HepG2 (cell line): ENCODE results near the gene PPP2R5D. TPM values are rescaled to one million over a fixed set of nuclear protein-coding genes. Genes with fewer than 3 reads are reported as not detected.

Source experiments
- CENPT ChIP-seq: sonication (generic); formaldehyde crosslinking; IDR thresholded peaks from 2 replicates; pipeline ENCODE4 v1.8.0; 2022; ENCODE audit warnings: low read depth, mild to moderate bottlenecking, moderate library complexity, missing genetic modification reagents
- GFI1 ChIP-seq: sonication (generic); formaldehyde crosslinking; IDR thresholded peaks from 2 replicates; pipeline ENCODE4 v1.5.0; 2020; ENCODE audit warnings: missing genetic modification reagents, mild to moderate bottlenecking, borderline replicate concordance
- HHEX ChIP-seq: IDR thresholded peaks from 2 replicates; pipeline ENCODE4 v1.6.1; 2016; ENCODE audit warnings: control low read depth
- HMG20B ChIP-seq: conservative IDR thresholded peaks from 2 replicates; pipeline ENCODE4 v1.6.1; 2016; ENCODE audit warnings: missing genetic modification reagents, missing compliant biosample characterization
- IRF2 ChIP-seq: IDR thresholded peaks from 2 replicates; pipeline ENCODE4 v1.6.1; 2018; ENCODE audit warnings: missing genetic modification reagents, missing compliant biosample characterization
- KMT2A ChIP-seq: sonication (generic); formaldehyde crosslinking; IDR thresholded peaks from 2 replicates; pipeline ENCODE4 v1.4.0; 2020; ENCODE audit warnings: missing genetic modification reagents
- LCORL ChIP-seq, 2 experiments: fragments of 450-650 bp in 1 of 2; sonication (generic) in 1 of 2; formaldehyde crosslinking in 1 of 2; IDR thresholded peaks; 2 replicates each; pipeline versions ENCODE4 v1.5.0 to v1.6.1; 2017 to 2020; ENCODE audit warnings: antibody characterized with exemption in 1 of 2, missing genetic modification reagents in 1 of 2
- MIER3 ChIP-seq: IDR thresholded peaks from 2 replicates; pipeline ENCODE4 v1.6.1; 2016; ENCODE audit warnings: missing compliant biosample characterization, borderline replicate concordance
- PAX8 ChIP-seq: sonication (generic); formaldehyde crosslinking; IDR thresholded peaks from 2 replicates; pipeline ENCODE4 v1.8.0; 2022; ENCODE audit warnings: mild to moderate bottlenecking, missing genetic modification reagents, borderline replicate concordance
- PPARG ChIP-seq: conservative IDR thresholded peaks from 2 replicates; pipeline ENCODE4 v1.6.1; 2016; ENCODE audit warnings: missing biosample characterization, missing genetic modification reagents
- PRPF4 ChIP-seq: fragments of 200-400 bp; formaldehyde crosslinking; IDR thresholded peaks from 2 replicates; pipeline ENCODE4 v1.6.1; 2016; ENCODE audit warnings: low read length, low read depth; ENCODE audit not compliant: poor library complexity, severe bottlenecking
- RORA ChIP-seq: sonication (generic); formaldehyde crosslinking; IDR thresholded peaks from 2 replicates; pipeline ENCODE4 v1.5.0; 2020; ENCODE audit warnings: mild to moderate bottlenecking, missing genetic modification reagents, moderate library complexity
- SMAD9 ChIP-seq: sonication (generic); formaldehyde crosslinking; IDR thresholded peaks from 2 replicates; pipeline ENCODE4 v1.5.1; 2020; ENCODE audit warnings: mild to moderate bottlenecking, missing genetic modification reagents
- ZFP82 ChIP-seq: sonication (generic); formaldehyde crosslinking; IDR thresholded peaks from 2 replicates; pipeline ENCODE4 v1.5.1; 2020; ENCODE audit warnings: mild to moderate bottlenecking, missing genetic modification reagents, borderline replicate concordance
- ZFYVE20 ChIP-seq: sonication (generic); formaldehyde crosslinking; IDR thresholded peaks from 2 replicates; pipeline ENCODE4 v1.8.0; 2023; ENCODE audit warnings: low read depth, mild to moderate bottlenecking, moderate library complexity, missing genetic modification reagents, borderline replicate concordance
- ZGPAT ChIP-seq: IDR thresholded peaks from 2 replicates; pipeline ENCODE4 v1.6.1; 2016; ENCODE audit warnings: mild to moderate bottlenecking
- ZMYM3 ChIP-seq: sonication (generic); formaldehyde crosslinking; IDR thresholded peaks from 2 replicates; pipeline ENCODE4 v1.5.1; 2020; ENCODE audit warnings: mild to moderate bottlenecking, missing genetic modification reagents
- ZMYM4 ChIP-seq: sonication (generic); formaldehyde crosslinking; IDR thresholded peaks from 2 replicates; pipeline ENCODE4 v1.8.1; 2023; ENCODE audit warnings: mild to moderate bottlenecking, missing genetic modification reagents
- ZNF121 ChIP-seq: sonication (generic); formaldehyde crosslinking; IDR thresholded peaks from 2 replicates; pipeline ENCODE4 v1.5.0; 2020; ENCODE audit warnings: mild to moderate bottlenecking, missing genetic modification reagents
- ZNF207 ChIP-seq: fragments of 450-650 bp; IDR thresholded peaks from 2 replicates; pipeline ENCODE4 v1.6.1; 2016; ENCODE audit warnings: antibody characterized with exemption, borderline replicate concordance
- ZNF280B ChIP-seq: sonication (generic); formaldehyde crosslinking; IDR thresholded peaks from 2 replicates; pipeline ENCODE4 v1.5.0; 2020; ENCODE audit warnings: missing genetic modification reagents, mild to moderate bottlenecking, borderline replicate concordance
- ZNF597 ChIP-seq: sonication (generic); formaldehyde crosslinking; IDR thresholded peaks from 2 replicates; pipeline ENCODE4 v1.5.0; 2020; ENCODE audit warnings: missing genetic modification reagents
- ZNF644 ChIP-seq: IDR thresholded peaks from 2 replicates; pipeline ENCODE4 v1.6.1; 2016; ENCODE audit warnings: low read depth
- ZNF780A ChIP-seq: sonication (generic); formaldehyde crosslinking; IDR thresholded peaks from 2 replicates; pipeline ENCODE4 v1.8.0; 2022; ENCODE audit warnings: mild to moderate bottlenecking, missing genetic modification reagents, moderate library complexity
- ZNF784 ChIP-seq: sonication (generic); formaldehyde crosslinking; IDR thresholded peaks from 2 replicates; pipeline ENCODE4 v1.5.1; 2020; ENCODE audit warnings: missing genetic modification reagents, mild to moderate bottlenecking, borderline replicate concordance
- ZSCAN31 ChIP-seq: sonication (generic); formaldehyde crosslinking; IDR thresholded peaks from 2 replicates; pipeline ENCODE4 v1.5.0; 2020; ENCODE audit warnings: low read depth, mild to moderate bottlenecking, missing genetic modification reagents
- polyA plus RNA-seq, 8 experiments: library from polyadenylated mRNA; depleted of rRNA in 3 of 8; stranded (reverse) in 7 of 8; unstranded in 1 of 8; fragments of >200 nt; fragmentation: Illumina TruSeq in 4 of 8; extraction: Trizol in 4 of 8; gene quantifications; 2 replicates each; pipeline versions ENCODE4 v1.2.1 to v1.2.3, GENCODE V29; 2011 to 2016; ENCODE audit warnings: low read depth in 4 of 8, missing spikeins in 1 of 8, mixed read lengths in 1 of 8; ENCODE audit not compliant: insufficient read depth in 1 of 8
- total RNA-seq, 5 experiments: library from RNA; depleted of rRNA; stranded (reverse); fragments of >200 nt; fragmentation: Illumina TruSeq; extraction: Trizol; gene quantifications; 2 replicates each; pipeline ENCODE4 v1.2.3, GENCODE V29; 2016; ENCODE audit warnings: low read depth in 1 of 5

The PPP2R5D gene
- total and polyA plus RNA-seq, 2 of the 13 experiments (the other 11 are each of a cell fraction or from before 2014, with no cell fraction given) = 53.7 to 60.4 TPM

GRCh38 chr6:43021270-43022047 is 37.1 kb downstream of the PPP2R5D start, which contains the start of gene RRP36 (continued):
- TF ChIP-seq HHEX (CRISPR knock-in tag) (no peak), RORA (CRISPR knock-in tag) (no peak), GFI1 (CRISPR knock-in tag) (no peak), KMT2A (peak; percentile 52; the same call in 1 of the 2 replicates), LCORL (IDR thresholded peaks at IDR 0.05) (no peak), LCORL (CRISPR knock-in tag; IDR thresholded peaks at IDR 0.05) (no peak), ZNF280B (CRISPR knock-in tag) (peak; percentile 84; the same call in 1 of the 2 replicates), ZNF597 (no peak), SMAD9 (CRISPR knock-in tag) (0 out of 2 replicates have a peak, but pooled peaks have one; percentile 53), IRF2 (CRISPR knock-in tag) (peak; percentile 27; the same call in 1 of the 2 replicates), ZMYM4 (CRISPR knock-in tag) (peak; percentile 61), ZGPAT (peak; percentile 80), PRPF4 (no peak), ZMYM3 (CRISPR knock-in tag) (no peak), ZNF121 (CRISPR knock-in tag) (no peak), PPARG (CRISPR knock-in tag) (no peak), ZFP82 (CRISPR knock-in tag) (no peak), ZNF644 (CRISPR knock-in tag) (peak; percentile 78; the same call in 1 of the 2 replicates), ZFYVE20 (CRISPR knock-in tag) (no peak), PAX8 (CRISPR knock-in tag) (0 out of 2 replicates have a peak, but pooled peaks have one; percentile 59), ZNF207 (no peak), HMG20B (CRISPR knock-in tag) (no peak), ZSCAN31 (CRISPR knock-in tag) (0 out of 2 replicates have a peak, but pooled peaks have one; percentile 60), MIER3 (CRISPR knock-in tag) (peak; percentile 23; the same call in 1 of the 2 replicates), CENPT (CRISPR knock-in tag) (peak; percentile 67; the same call in 1 of the 2 replicates), ZNF784 (peak; percentile 83; the same call in 1 of the 2 replicates), ZNF780A (CRISPR knock-in tag) (peak; percentile 76; the same call in 1 of the 2 replicates)
